Measurements from ENCODE around the gene PSMB7.

- TF ChIP-seq YY1 (IDR thresholded peaks at IDR 0.05; ENCODE audit: insufficient read depth, insufficient read length), result no peak
- TF ChIP-seq SUZ12 (IDR thresholded peaks at IDR 0.05; ENCODE audit: extremely low read depth, insufficient read depth, insufficient read length), result no peak
These were observed 83.7 kb downstream of the PSMB7 start for GRCh38 chr9:124331580-124331979.
